Measurements from ENCODE around the gene IL6.

IL6 gene

DNA sequence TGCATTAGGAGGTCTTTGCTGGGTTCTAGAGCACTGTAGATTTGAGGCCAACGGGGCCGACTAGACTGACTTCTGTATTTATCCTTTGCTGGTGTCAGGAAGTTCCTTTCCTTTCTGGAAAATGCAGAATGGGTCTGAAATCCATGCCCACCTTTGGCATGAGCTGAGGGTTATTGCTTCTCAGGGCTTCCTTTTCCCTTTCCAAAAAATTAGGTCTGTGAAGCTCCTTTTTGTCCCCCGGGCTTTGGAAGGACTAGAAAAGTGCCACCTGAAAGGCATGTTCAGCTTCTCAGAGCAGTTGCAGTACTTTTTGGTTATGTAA lies 675 bp downstream of the IL6 start:
- 59% methylated on average over 2 of the region's 3 CpGs for WGBS
- H3K23ac ChIP-seq (ENCODE audit: low read length in 2 of 2), result peak overlapping the region in 1 of 2 experiments; percentile 65
- H3K27ac ChIP-seq (ENCODE audit: low read length, poor library complexity, severe bottlenecking), result peak overlapping the region; percentile 99
- H3K79me1 ChIP-seq (replicated peaks; ENCODE audit: low read length, poor library complexity, severe bottlenecking), result peaks cover 10% of the 10 kb centered on the region
- H3K4me3 ChIP-seq (ENCODE audit: insufficient read depth in 1 of 2, low read depth in 1 of 2, low read length in 2 of 2), result peak overlapping the region; percentile 55 to 80
- peak overlapping the region; percentile 61 for H3K4me2 ChIP-seq (ENCODE audit: low read length, poor library complexity, severe bottlenecking)
- no peaks in the 10 kb centered on the region for H3K9me3 ChIP-seq (ENCODE audit: control insufficient read depth, low read length)
- H2BK12ac ChIP-seq (ENCODE audit: low read length in 2 of 2), result peak overlapping the region; percentile 90 to 96
- H3K4me1 ChIP-seq (ENCODE audit: control insufficient read depth, insufficient read depth, low read depth, low read length), result peaks cover 25% of the 10 kb centered on the region
- peak overlapping the region; percentile 86 to 92 for H3K4ac ChIP-seq (ENCODE audit: low read depth in 1 of 2, low read length in 2 of 2)
- H3K36me3 ChIP-seq (ENCODE audit: control insufficient read depth in 1 of 2, insufficient read depth in 2 of 2, low read depth in 1 of 2, low read length in 2 of 2), result peaks cover 0 to 24% of the 10 kb centered on the region in 2 experiments
- DNase-seq, result no peak
- peak overlapping the region; percentile 95 for H4K91ac ChIP-seq (ENCODE audit: low read length)
- peak overlapping the region; percentile 56 for H2BK120ac ChIP-seq (ENCODE audit: low read depth, low read length)
- H2AK5ac ChIP-seq (ENCODE audit: low read length, severe bottlenecking), result peak overlapping the region; percentile 23
- no peak overlapping the region for H2BK5ac ChIP-seq (ENCODE audit: low read depth, low read length, poor library complexity, severe bottlenecking)
- H4K8ac ChIP-seq (ENCODE audit: low read length), result peak overlapping the region; percentile 94
- peak overlapping the region in 1 of 2 experiments; percentile 93 for H3K14ac ChIP-seq (ENCODE audit: low read length in 2 of 2)
- H2BK15ac ChIP-seq (ENCODE audit: low read depth, poor library complexity, severe bottlenecking), result peak overlapping the region; percentile 15
- peak overlapping the region; percentile 91 for H3K9ac ChIP-seq (ENCODE audit: low read length)
- no peaks in the 10 kb centered on the region for H3K27me3 ChIP-seq (ENCODE audit: control insufficient read depth in 1 of 2, insufficient read depth in 1 of 2, low read length in 2 of 2)
- no peak overlapping the region for H2AFZ ChIP-seq (ENCODE audit: low read depth, low read length)
- H3K18ac ChIP-seq (ENCODE audit: low read depth in 1 of 2, low read length in 2 of 2), result peak overlapping the region; percentile 74 to 96

DNA sequence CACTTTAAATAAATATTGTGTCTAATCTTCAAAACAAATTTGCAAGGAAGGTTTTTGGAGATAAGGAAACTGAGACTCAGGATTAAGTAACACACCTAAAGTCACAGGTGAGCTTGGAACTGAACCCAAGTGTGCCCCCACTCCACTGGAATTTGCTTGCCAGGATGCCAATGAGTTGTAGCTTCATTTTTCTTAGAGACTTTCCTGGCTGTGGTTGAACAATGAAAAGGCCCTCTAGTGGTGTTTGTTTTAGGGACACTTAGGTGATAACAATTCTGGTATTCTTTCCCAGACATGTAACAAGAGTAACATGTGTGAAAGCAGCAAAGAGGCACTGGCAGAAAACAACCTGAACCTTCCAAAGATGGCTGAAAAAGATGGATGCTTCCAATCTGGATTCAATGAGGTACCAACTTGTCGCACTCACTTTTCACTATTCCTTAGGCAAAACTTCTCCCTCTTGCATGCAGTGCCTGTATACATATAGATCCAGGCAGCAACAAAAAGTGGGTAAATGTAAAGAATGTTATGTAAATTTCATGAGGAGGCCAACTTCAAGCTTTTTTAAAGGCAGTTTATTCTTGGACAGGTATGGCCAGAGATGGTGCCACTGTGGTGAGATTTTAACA lies 1.5 kb downstream of the IL6 start:
- Histone ChIP-seq H3K4ac (ENCODE audit: low read depth in 1 of 2, low read length in 2 of 2) (peak overlapping the region in 1 of 2 experiments; percentile 56), H2BK15ac (ENCODE audit: low read depth, poor library complexity, severe bottlenecking) (no peak overlapping the region), H3K23ac (ENCODE audit: low read length in 2 of 2) (no peak overlapping the region), H3K9me3 (ENCODE audit: control insufficient read depth, low read length) (no peaks in the 10 kb centered on the region), H3K14ac (ENCODE audit: low read length in 2 of 2) (no peak overlapping the region), H3K27me3 (ENCODE audit: control insufficient read depth in 1 of 2, insufficient read depth in 1 of 2, low read length in 2 of 2) (no peaks in the 10 kb centered on the region), H3K18ac (ENCODE audit: low read depth in 1 of 2, low read length in 2 of 2) (peak overlapping the region in 1 of 2 experiments; percentile 18), H2AFZ (ENCODE audit: low read depth, low read length) (no peak overlapping the region), H3K9ac (ENCODE audit: low read length) (peak overlapping the region; percentile 91), H2BK12ac (ENCODE audit: low read length in 2 of 2) (no peak overlapping the region), H2BK5ac (ENCODE audit: low read depth, low read length, poor library complexity, severe bottlenecking) (no peak overlapping the region), H4K8ac (ENCODE audit: low read length) (no peak overlapping the region), H3K4me1 (ENCODE audit: control insufficient read depth, insufficient read depth, low read depth, low read length) (peaks cover 20% of the 10 kb centered on the region), H3K79me1 (replicated peaks; ENCODE audit: low read length, poor library complexity, severe bottlenecking) (peaks cover 9% of the 10 kb centered on the region), H3K4me2 (ENCODE audit: low read length, poor library complexity, severe bottlenecking) (peak overlapping the region; percentile 52), H3K4me3 (ENCODE audit: insufficient read depth in 1 of 2, low read depth in 1 of 2, low read length in 2 of 2) (peak overlapping the region in 1 of 2 experiments; percentile 80), H2BK120ac (ENCODE audit: low read depth, low read length) (no peak overlapping the region), H4K91ac (ENCODE audit: low read length) (no peak overlapping the region), H2AK5ac (ENCODE audit: low read length, severe bottlenecking) (no peak overlapping the region), H3K27ac (ENCODE audit: low read length, poor library complexity, severe bottlenecking) (peak overlapping the region; percentile 99), H3K36me3 (ENCODE audit: control insufficient read depth in 1 of 2, insufficient read depth in 2 of 2, low read depth in 1 of 2, low read length in 2 of 2) (peaks cover 0 to 24% of the 10 kb centered on the region in 2 experiments)
- no CpG with 5 or more reads among the region's 1 CpG for WGBS
- peak; percentile 68 for DNase-seq

DNA sequence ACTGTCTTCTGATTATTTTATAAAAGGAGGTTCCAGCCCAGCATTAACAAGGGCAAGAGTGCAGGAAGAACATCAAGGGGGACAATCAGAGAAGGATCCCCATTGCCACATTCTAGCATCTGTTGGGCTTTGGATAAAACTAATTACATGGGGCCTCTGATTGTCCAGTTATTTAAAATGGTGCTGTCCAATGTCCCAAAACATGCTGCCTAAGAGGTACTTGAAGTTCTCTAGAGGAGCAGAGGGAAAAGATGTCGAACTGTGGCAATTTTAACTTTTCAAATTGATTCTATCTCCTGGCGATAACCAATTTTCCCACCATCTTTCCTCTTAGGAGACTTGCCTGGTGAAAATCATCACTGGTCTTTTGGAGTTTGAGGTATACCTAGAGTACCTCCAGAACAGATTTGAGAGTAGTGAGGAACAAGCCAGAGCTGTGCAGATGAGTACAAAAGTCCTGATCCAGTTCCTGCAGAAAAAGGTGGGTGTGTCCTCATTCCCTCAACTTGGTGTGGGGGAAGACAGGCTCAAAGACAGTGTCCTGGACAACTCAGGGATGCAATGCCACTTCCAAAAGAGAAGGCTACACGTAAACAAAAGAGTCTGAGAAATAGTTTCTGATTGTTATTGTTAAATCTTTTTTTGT lies 2.3 kb downstream of the IL6 start:
- WGBS, result 97% methylated on average over 2 of the region's 3 CpGs
- H3K79me1 ChIP-seq (replicated peaks; ENCODE audit: low read length, poor library complexity, severe bottlenecking), result peaks cover 9% of the 10 kb centered on the region
- H2BK5ac ChIP-seq (ENCODE audit: low read depth, low read length, poor library complexity, severe bottlenecking), result no peak overlapping the region
- no peak overlapping the region for H3K27ac ChIP-seq (ENCODE audit: low read length, poor library complexity, severe bottlenecking)
- H2AFZ ChIP-seq (ENCODE audit: low read depth, low read length), result no peak overlapping the region
- peak overlapping the region; percentile 35 for H2AK5ac ChIP-seq (ENCODE audit: low read length, severe bottlenecking)
- no peak overlapping the region for H4K91ac ChIP-seq (ENCODE audit: low read length)
- peak; percentile 18 for DNase-seq
- no peak overlapping the region for H2BK12ac ChIP-seq (ENCODE audit: low read length in 2 of 2)
- peak overlapping the region; percentile 77 for H2BK15ac ChIP-seq (ENCODE audit: low read depth, poor library complexity, severe bottlenecking)
- H3K18ac ChIP-seq (ENCODE audit: low read depth in 1 of 2, low read length in 2 of 2), result peak overlapping the region in 1 of 2 experiments; percentile 29
- H3K14ac ChIP-seq (ENCODE audit: low read length in 2 of 2), result no peak overlapping the region
- peak overlapping the region; percentile 91 for H3K9ac ChIP-seq (ENCODE audit: low read length)
- peak overlapping the region in 1 of 2 experiments; percentile 56 for H3K4ac ChIP-seq (ENCODE audit: low read depth in 1 of 2, low read length in 2 of 2)
- no peak overlapping the region for H3K23ac ChIP-seq (ENCODE audit: low read length in 2 of 2)
- H3K27me3 ChIP-seq (ENCODE audit: control insufficient read depth in 1 of 2, insufficient read depth in 1 of 2, low read length in 2 of 2), result no peaks in the 10 kb centered on the region
- no peak overlapping the region for H2BK120ac ChIP-seq (ENCODE audit: low read depth, low read length)
- H4K8ac ChIP-seq (ENCODE audit: low read length), result no peak overlapping the region
- peak overlapping the region in 1 of 2 experiments; percentile 80 for H3K4me3 ChIP-seq (ENCODE audit: insufficient read depth in 1 of 2, low read depth in 1 of 2, low read length in 2 of 2)
- H3K9me3 ChIP-seq (ENCODE audit: control insufficient read depth, low read length), result no peaks in the 10 kb centered on the region
- peak overlapping the region; percentile 40 for H3K4me2 ChIP-seq (ENCODE audit: low read length, poor library complexity, severe bottlenecking)
- peaks cover 0 to 24% of the 10 kb centered on the region in 2 experiments for H3K36me3 ChIP-seq (ENCODE audit: control insufficient read depth in 1 of 2, insufficient read depth in 2 of 2, low read depth in 1 of 2, low read length in 2 of 2)
- peaks cover 18% of the 10 kb centered on the region for H3K4me1 ChIP-seq (ENCODE audit: control insufficient read depth, insufficient read depth, low read depth, low read length)

DNA sequence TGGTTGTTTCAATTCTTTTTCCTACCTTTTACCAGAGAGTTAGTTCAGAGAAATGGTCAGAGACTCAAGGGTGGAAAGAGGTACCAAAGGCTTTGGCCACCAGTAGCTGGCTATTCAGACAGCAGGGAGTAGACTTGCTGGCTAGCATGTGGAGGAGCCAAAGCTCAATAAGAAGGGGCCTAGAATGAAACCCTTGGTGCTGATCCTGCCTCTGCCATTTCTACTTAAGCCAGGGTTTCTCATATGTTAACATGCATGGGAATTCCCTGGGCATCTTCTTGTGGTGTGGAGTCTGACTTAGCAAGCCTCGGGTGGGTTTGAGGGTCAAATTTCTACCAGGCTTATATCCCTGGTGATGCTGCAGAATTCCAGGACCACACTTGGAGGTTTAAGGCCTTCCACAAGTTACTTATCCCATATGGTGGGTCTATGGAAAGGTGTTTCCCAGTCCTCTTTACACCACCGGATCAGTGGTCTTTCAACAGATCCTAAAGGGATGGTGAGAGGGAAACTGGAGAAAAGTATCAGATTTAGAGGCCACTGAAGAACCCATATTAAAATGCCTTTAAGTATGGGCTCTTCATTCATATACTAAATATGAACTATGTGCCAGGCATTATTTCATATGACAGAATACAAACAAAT lies 3.2 kb downstream of the IL6 start:
- no peak overlapping the region for H3K23ac ChIP-seq (ENCODE audit: low read length in 2 of 2)
- H3K9me3 ChIP-seq (ENCODE audit: control insufficient read depth, low read length), result no peaks in the 10 kb centered on the region
- H3K27me3 ChIP-seq (ENCODE audit: control insufficient read depth in 1 of 2, insufficient read depth in 1 of 2, low read length in 2 of 2), result no peaks in the 10 kb centered on the region
- H2AFZ ChIP-seq (ENCODE audit: low read depth, low read length), result no peak overlapping the region
- peak overlapping the region; percentile 29 for H3K27ac ChIP-seq (ENCODE audit: low read length, poor library complexity, severe bottlenecking)
- 100% methylated on average over 1 of the region's 2 CpGs for WGBS
- H3K4ac ChIP-seq (ENCODE audit: low read depth in 1 of 2, low read length in 2 of 2), result peak overlapping the region in 1 of 2 experiments; percentile 7
- H2BK15ac ChIP-seq (ENCODE audit: low read depth, poor library complexity, severe bottlenecking), result no peak overlapping the region
- H2BK5ac ChIP-seq (ENCODE audit: low read depth, low read length, poor library complexity, severe bottlenecking), result no peak overlapping the region
- H3K4me3 ChIP-seq (ENCODE audit: insufficient read depth in 1 of 2, low read depth in 1 of 2, low read length in 2 of 2), result no peak overlapping the region
- H3K18ac ChIP-seq (ENCODE audit: low read depth in 1 of 2, low read length in 2 of 2), result no peak overlapping the region
- H2AK5ac ChIP-seq (ENCODE audit: low read length, severe bottlenecking), result peak overlapping the region; percentile 10
- no peak overlapping the region for H4K8ac ChIP-seq (ENCODE audit: low read length)
- peak; percentile 13 for DNase-seq
- no peak overlapping the region for H4K91ac ChIP-seq (ENCODE audit: low read length)
- H2BK120ac ChIP-seq (ENCODE audit: low read depth, low read length), result no peak overlapping the region
- H3K4me1 ChIP-seq (ENCODE audit: control insufficient read depth, insufficient read depth, low read depth, low read length), result peaks cover 17% of the 10 kb centered on the region
- H3K36me3 ChIP-seq (ENCODE audit: control insufficient read depth in 1 of 2, insufficient read depth in 2 of 2, low read depth in 1 of 2, low read length in 2 of 2), result peaks cover 0 to 24% of the 10 kb centered on the region in 2 experiments
- H2BK12ac ChIP-seq (ENCODE audit: low read length in 2 of 2), result peak overlapping the region in 1 of 2 experiments; percentile 55
- no peak overlapping the region for H3K9ac ChIP-seq (ENCODE audit: low read length)
- H3K4me2 ChIP-seq (ENCODE audit: low read length, poor library complexity, severe bottlenecking), result peak overlapping the region; percentile 7
- peaks cover 7% of the 10 kb centered on the region for H3K79me1 ChIP-seq (replicated peaks; ENCODE audit: low read length, poor library complexity, severe bottlenecking)
- no peak overlapping the region for H3K14ac ChIP-seq (ENCODE audit: low read length in 2 of 2)
